Endothelial cell of umbilical vein (primary cell): ENCODE measurements around the gene DGLUCY.

Source experiments
- CTCF ChIP-seq, 2 donors: IDR thresholded peaks; 1 replicate in 1 of 2; 2 replicates in 1 of 2; pipeline ENCODE4 v1.5.1; 2011; ENCODE audit warnings: low read length in 2 of 2, mild to moderate bottlenecking in 2 of 2, moderate library complexity in 2 of 2, control low read depth in 1 of 2, inconsistent platforms in 1 of 2, low read depth in 1 of 2; ENCODE audit not compliant: insufficient read depth in 1 of 2; ENCODE audit errors: extremely low read depth in 1 of 2
- JUN ChIP-seq: IDR thresholded peaks from 2 replicates; pipeline ENCODE4 v1.6.1; 2011; ENCODE audit warnings: borderline replicate concordance, low read depth; ENCODE audit not compliant: insufficient read length, insufficient read depth
- MAX ChIP-seq: IDR thresholded peaks from 2 replicates; pipeline ENCODE4 v1.6.1; 2011; ENCODE audit not compliant: insufficient read depth, insufficient read length
- MYC ChIP-seq: IDR thresholded peaks from one replicate; pipeline ENCODE4 v1.6.1; 2011; ENCODE audit warnings: mild to moderate bottlenecking, low read depth, low read length
- POLR2AphosphoS5 ChIP-seq: IDR thresholded peaks from 2 replicates; pipeline ENCODE4 v1.6.1; 2012; ENCODE audit warnings: low read depth, mild to moderate bottlenecking, control low read depth, low read length, moderate library complexity; ENCODE audit not compliant: insufficient read depth

- TF ChIP-seq CTCF (IDR thresholded peaks at IDR 0.05; ENCODE audit: extremely low read depth in 1 of 2, insufficient read depth in 1 of 2, low read depth in 1 of 2, low read length in 2 of 2), result no peak
- no peak for TF ChIP-seq MYC
- no peak for TF ChIP-seq POLR2AphosphoS5
- TF ChIP-seq MAX, result no peak
- no peak for TF ChIP-seq JUN
Measured at GRCh38 chr14:91094772-91095171, 19.1 kb upstream of the DGLUCY start.
